ENCODE results near the gene CDKL5.

- TF ChIP-seq CTCF (IDR thresholded peaks at IDR 0.05) = no peak
- no peak for TF ChIP-seq POLR2A (IDR thresholded peaks at IDR 0.05)
Measured at GRCh38 chrX:18575744-18576143, 150.3 kb downstream of the CDKL5 start.
